Transverse colon (tissue), 4 donors: ENCODE results near the gene CRK.

Experiments used
- EP300 ChIP-seq: sonication (generic); formaldehyde crosslinking; IDR thresholded peaks from one replicate; pipeline ENCODE4 v1.6.1; 2017; ENCODE audit warnings: antibody characterized with exemption, low read depth
- POLR2A ChIP-seq: fragments of 450-650 bp; IDR thresholded peaks from one replicate; pipeline ENCODE4 v1.6.1; 2016; ENCODE audit warnings: antibody characterized with exemption, mild to moderate bottlenecking, moderate library complexity
- POLR2AphosphoS5 ChIP-seq, 3 donors: sonication (generic); formaldehyde crosslinking; IDR thresholded peaks; one replicate each; pipeline ENCODE4 v1.6.1; 2016; ENCODE audit warnings: antibody characterized with exemption in 3 of 3
- TF ChIP-seq, protein P1 (sequence below), 5 experiments: fragments of 200-600 bp in 3 of 5; fragments of 450-650 bp in 2 of 5; sonication (generic) in 3 of 5; IDR thresholded peaks; 1 replicate in 2 of 5; 2 replicates in 3 of 5; pipeline ENCODE4 v1.5.1; 2016 to 2017; ENCODE audit warnings: antibody characterized with exemption in 5 of 5, inconsistent platforms in 3 of 5, mild to moderate bottlenecking in 2 of 5, moderate library complexity in 1 of 5

DNA sequence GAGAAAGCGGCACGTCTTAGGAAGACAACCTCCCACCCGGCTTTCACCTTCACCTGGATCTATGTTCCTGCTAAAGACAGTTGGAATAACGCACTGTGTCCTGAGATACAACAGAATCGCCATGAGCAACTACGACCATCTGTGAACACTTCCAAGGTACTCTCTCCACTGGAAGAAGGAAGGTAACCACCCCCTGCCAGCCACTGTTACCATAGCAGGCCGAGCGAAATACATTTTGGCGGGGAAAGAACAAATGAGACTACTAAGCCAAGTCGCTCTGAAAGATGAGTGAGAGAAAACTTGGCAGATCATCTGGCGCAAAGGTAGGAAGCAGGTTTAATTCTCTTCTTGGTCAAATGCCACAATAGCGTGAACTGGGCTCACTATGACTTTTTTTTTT lies 9.8 kb downstream of the CRK start:
- TF ChIP-seq, protein P1, sequence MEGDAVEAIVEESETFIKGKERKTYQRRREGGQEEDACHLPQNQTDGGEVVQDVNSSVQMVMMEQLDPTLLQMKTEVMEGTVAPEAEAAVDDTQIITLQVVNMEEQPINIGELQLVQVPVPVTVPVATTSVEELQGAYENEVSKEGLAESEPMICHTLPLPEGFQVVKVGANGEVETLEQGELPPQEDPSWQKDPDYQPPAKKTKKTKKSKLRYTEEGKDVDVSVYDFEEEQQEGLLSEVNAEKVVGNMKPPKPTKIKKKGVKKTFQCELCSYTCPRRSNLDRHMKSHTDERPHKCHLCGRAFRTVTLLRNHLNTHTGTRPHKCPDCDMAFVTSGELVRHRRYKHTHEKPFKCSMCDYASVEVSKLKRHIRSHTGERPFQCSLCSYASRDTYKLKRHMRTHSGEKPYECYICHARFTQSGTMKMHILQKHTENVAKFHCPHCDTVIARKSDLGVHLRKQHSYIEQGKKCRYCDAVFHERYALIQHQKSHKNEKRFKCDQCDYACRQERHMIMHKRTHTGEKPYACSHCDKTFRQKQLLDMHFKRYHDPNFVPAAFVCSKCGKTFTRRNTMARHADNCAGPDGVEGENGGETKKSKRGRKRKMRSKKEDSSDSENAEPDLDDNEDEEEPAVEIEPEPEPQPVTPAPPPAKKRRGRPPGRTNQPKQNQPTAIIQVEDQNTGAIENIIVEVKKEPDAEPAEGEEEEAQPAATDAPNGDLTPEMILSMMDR (IDR thresholded peaks at IDR 0.05) = no peak
- no peak for TF ChIP-seq POLR2AphosphoS5 (IDR thresholded peaks at IDR 0.05)
- no peak for TF ChIP-seq POLR2A
- TF ChIP-seq EP300 = no peak
